Liver (tissue), 3 donors: Measurements from ENCODE around the gene SH3PXD2B.

ENCODE experiments used
- GABPA ChIP-seq, 2 donors: IDR thresholded peaks in 1 of 2; conservative IDR thresholded peaks in 1 of 2; 2 replicates each; pipeline ENCODE4 v1.6.1; 2016; ENCODE audit warnings: antibody characterized with exemption in 2 of 2, mild to moderate bottlenecking in 1 of 2, moderate library complexity in 1 of 2
- NR2F2 ChIP-seq: IDR thresholded peaks from 2 replicates; pipeline ENCODE4 v1.6.1; 2016; ENCODE audit warnings: antibody characterized with exemption
- RAD21 ChIP-seq, 2 donors: IDR thresholded peaks; 2 replicates each; pipeline ENCODE4 v1.6.1; 2016; ENCODE audit warnings: antibody characterized with exemption in 2 of 2, mild to moderate bottlenecking in 2 of 2
- SP1 ChIP-seq: IDR thresholded peaks from 2 replicates; pipeline ENCODE4 v1.6.1; 2018; ENCODE audit warnings: antibody characterized with exemption, mild to moderate bottlenecking
- TF ChIP-seq, protein P1 (sequence below): fragments of 150-350 bp; IDR thresholded peaks from 2 replicates; pipeline ENCODE4 v1.5.1; 2017; ENCODE audit warnings: improper control_type of control experiment, low read depth, low read length; ENCODE audit not compliant: missing input control
- TF ChIP-seq, protein P2 (sequence below): IDR thresholded peaks from 2 replicates; pipeline ENCODE4 v1.6.1; 2016; ENCODE audit warnings: antibody characterized with exemption
- TF ChIP-seq, protein P3 (sequence below): IDR thresholded peaks from 2 replicates; pipeline ENCODE4 v1.6.1; 2016; ENCODE audit warnings: antibody characterized with exemption, mild to moderate bottlenecking
- TF ChIP-seq, protein P4 (sequence below): IDR thresholded peaks from 2 replicates; pipeline ENCODE4 v1.6.1; 2016; ENCODE audit warnings: antibody characterized with exemption
- donor health status: healthy.
- donor health status: healthy.

DNA sequence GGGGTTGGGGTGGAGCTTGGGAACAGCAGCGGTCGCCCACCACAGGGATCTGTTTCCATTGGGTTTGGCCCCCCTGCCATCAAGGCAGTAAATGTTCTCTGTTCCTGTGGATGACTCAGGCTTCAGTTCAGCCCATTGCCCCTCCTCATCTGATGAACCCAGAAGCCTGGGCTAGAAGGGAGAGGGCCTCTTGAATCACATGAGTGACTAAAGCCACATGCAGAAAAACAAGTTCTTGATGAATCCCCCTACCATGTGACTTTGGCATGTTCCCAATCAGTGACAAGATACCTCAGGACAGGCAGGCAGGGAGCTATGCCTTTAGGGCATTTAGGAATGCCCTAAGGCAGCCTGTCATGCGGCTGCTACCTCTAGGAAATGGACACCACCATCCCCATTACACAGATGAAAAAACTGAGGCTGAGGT, 2.5 kb downstream of the SH3PXD2B start:
- TF ChIP-seq, protein P1, sequence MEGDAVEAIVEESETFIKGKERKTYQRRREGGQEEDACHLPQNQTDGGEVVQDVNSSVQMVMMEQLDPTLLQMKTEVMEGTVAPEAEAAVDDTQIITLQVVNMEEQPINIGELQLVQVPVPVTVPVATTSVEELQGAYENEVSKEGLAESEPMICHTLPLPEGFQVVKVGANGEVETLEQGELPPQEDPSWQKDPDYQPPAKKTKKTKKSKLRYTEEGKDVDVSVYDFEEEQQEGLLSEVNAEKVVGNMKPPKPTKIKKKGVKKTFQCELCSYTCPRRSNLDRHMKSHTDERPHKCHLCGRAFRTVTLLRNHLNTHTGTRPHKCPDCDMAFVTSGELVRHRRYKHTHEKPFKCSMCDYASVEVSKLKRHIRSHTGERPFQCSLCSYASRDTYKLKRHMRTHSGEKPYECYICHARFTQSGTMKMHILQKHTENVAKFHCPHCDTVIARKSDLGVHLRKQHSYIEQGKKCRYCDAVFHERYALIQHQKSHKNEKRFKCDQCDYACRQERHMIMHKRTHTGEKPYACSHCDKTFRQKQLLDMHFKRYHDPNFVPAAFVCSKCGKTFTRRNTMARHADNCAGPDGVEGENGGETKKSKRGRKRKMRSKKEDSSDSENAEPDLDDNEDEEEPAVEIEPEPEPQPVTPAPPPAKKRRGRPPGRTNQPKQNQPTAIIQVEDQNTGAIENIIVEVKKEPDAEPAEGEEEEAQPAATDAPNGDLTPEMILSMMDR, result no peak
- TF ChIP-seq RAD21 (IDR thresholded peaks at IDR 0.05) (no peak), GABPA (IDR thresholded peaks at IDR 0.05 in 1 of 2, conservative IDR thresholded peaks at IDR 0.05 in 1 of 2) (no peak), SP1 (no peak), NR2F2 (no peak)
- TF ChIP-seq, protein P2, sequence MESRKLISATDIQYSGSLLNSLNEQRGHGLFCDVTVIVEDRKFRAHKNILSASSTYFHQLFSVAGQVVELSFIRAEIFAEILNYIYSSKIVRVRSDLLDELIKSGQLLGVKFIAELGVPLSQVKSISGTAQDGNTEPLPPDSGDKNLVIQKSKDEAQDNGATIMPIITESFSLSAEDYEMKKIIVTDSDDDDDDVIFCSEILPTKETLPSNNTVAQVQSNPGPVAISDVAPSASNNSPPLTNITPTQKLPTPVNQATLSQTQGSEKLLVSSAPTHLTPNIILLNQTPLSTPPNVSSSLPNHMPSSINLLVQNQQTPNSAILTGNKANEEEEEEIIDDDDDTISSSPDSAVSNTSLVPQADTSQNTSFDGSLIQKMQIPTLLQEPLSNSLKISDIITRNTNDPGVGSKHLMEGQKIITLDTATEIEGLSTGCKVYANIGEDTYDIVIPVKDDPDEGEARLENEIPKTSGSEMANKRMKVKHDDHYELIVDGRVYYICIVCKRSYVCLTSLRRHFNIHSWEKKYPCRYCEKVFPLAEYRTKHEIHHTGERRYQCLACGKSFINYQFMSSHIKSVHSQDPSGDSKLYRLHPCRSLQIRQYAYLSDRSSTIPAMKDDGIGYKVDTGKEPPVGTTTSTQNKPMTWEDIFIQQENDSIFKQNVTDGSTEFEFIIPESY, result no peak
- TF ChIP-seq, protein P3, sequence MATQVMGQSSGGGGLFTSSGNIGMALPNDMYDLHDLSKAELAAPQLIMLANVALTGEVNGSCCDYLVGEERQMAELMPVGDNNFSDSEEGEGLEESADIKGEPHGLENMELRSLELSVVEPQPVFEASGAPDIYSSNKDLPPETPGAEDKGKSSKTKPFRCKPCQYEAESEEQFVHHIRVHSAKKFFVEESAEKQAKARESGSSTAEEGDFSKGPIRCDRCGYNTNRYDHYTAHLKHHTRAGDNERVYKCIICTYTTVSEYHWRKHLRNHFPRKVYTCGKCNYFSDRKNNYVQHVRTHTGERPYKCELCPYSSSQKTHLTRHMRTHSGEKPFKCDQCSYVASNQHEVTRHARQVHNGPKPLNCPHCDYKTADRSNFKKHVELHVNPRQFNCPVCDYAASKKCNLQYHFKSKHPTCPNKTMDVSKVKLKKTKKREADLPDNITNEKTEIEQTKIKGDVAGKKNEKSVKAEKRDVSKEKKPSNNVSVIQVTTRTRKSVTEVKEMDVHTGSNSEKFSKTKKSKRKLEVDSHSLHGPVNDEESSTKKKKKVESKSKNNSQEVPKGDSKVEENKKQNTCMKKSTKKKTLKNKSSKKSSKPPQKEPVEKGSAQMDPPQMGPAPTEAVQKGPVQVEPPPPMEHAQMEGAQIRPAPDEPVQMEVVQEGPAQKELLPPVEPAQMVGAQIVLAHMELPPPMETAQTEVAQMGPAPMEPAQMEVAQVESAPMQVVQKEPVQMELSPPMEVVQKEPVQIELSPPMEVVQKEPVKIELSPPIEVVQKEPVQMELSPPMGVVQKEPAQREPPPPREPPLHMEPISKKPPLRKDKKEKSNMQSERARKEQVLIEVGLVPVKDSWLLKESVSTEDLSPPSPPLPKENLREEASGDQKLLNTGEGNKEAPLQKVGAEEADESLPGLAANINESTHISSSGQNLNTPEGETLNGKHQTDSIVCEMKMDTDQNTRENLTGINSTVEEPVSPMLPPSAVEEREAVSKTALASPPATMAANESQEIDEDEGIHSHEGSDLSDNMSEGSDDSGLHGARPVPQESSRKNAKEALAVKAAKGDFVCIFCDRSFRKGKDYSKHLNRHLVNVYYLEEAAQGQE, result no peak
- TF ChIP-seq, protein P4, sequence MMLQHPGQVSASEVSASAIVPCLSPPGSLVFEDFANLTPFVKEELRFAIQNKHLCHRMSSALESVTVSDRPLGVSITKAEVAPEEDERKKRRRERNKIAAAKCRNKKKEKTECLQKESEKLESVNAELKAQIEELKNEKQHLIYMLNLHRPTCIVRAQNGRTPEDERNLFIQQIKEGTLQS, result no peak
